Astrocyte (in vitro differentiated cells and primary cell): Measurements from ENCODE around the gene E2F2. TPM values are rescaled to one million over a fixed set of nuclear protein-coding genes. Genes with fewer than 3 reads are reported as not detected.

Experiments
- DNase-seq: peaks from one replicate; pipeline ENCODE4 v3.0.0-alpha.2; 2010; ENCODE audit warnings: low read depth
- FAIRE-seq: peaks from 2 replicates; lab custom pipeline; 2011; peaks lifted over from hg19 to GRCh38; lab: Jason Lieb, UNC
- H2AFZ ChIP-seq: 2 replicates; pipeline ENCODE4 v1.6.0; 2012; ENCODE audit warnings: low read depth, low read length, inconsistent platforms
- H3K27ac ChIP-seq: 2 replicates; pipeline ENCODE4 v1.5.1; 2011; ENCODE audit warnings: low read depth, low read length, inconsistent platforms
- H3K27me3 ChIP-seq: 2 replicates; pipeline ENCODE4 v1.6.0; 2011; ENCODE audit warnings: low read length, inconsistent platforms; ENCODE audit not compliant: insufficient read depth
- H3K36me3 ChIP-seq: 2 replicates; pipeline ENCODE4 v1.5.1; 2011; ENCODE audit warnings: low read length, inconsistent platforms; ENCODE audit not compliant: insufficient read depth
- H3K4me1 ChIP-seq: 2 replicates; pipeline ENCODE4 v1.5.1; 2011; ENCODE audit warnings: low read length, inconsistent platforms; ENCODE audit not compliant: insufficient read depth
- H3K4me2 ChIP-seq: 2 replicates; pipeline ENCODE4 v1.6.0; 2012; ENCODE audit warnings: low read length, inconsistent platforms
- H3K4me3 ChIP-seq: 2 replicates; pipeline ENCODE4 v1.5.1; 2011; ENCODE audit warnings: low read depth, mild to moderate bottlenecking, low read length, inconsistent platforms; ENCODE audit not compliant: insufficient read depth
- H3K79me2 ChIP-seq: 2 replicates; pipeline ENCODE4 v1.6.0; 2012; ENCODE audit warnings: mild to moderate bottlenecking, low read length, inconsistent platforms; ENCODE audit not compliant: insufficient read depth
- H3K9ac ChIP-seq: 2 replicates; pipeline ENCODE4 v1.6.0; 2012; ENCODE audit warnings: mild to moderate bottlenecking, low read length, inconsistent platforms
- H3K9me3 ChIP-seq: 2 replicates; pipeline ENCODE4 v1.5.1; 2012; ENCODE audit warnings: low read depth, mild to moderate bottlenecking, low read length, inconsistent platforms; ENCODE audit not compliant: insufficient read depth
- H4K20me1 ChIP-seq: 2 replicates; pipeline ENCODE4 v1.6.0; 2012; ENCODE audit warnings: low read length, inconsistent platforms; ENCODE audit not compliant: insufficient read depth
- H3K27ac Mint-ChIP-seq: one replicate; pipeline ENCODE4 v1.8.0; 2021; ENCODE audit warnings: mild to moderate bottlenecking, mixed read lengths; ENCODE audit not compliant: unreplicated experiment
- H3K27me3 Mint-ChIP-seq: one replicate; pipeline ENCODE4 v1.8.0; 2021; ENCODE audit warnings: low read depth, mixed read lengths; ENCODE audit not compliant: unreplicated experiment
- H3K36me3 Mint-ChIP-seq: one replicate; pipeline ENCODE4 v1.8.0; 2021; ENCODE audit warnings: low read depth, mixed read lengths; ENCODE audit not compliant: unreplicated experiment
- H3K4me1 Mint-ChIP-seq: one replicate; pipeline ENCODE4 v1.8.0; 2021; ENCODE audit warnings: low read depth, mixed read lengths; ENCODE audit not compliant: unreplicated experiment
- H3K4me3 Mint-ChIP-seq: one replicate; pipeline ENCODE4 v1.8.0; 2021; ENCODE audit warnings: mild to moderate bottlenecking, moderate library complexity, mixed read lengths; ENCODE audit not compliant: unreplicated experiment
- H3K9me3 Mint-ChIP-seq: one replicate; pipeline ENCODE4 v1.8.0; 2021; ENCODE audit warnings: mild to moderate bottlenecking, mixed read lengths; ENCODE audit not compliant: unreplicated experiment
- CTCF ChIP-seq: IDR thresholded peaks from 2 replicates; pipeline ENCODE4 v1.5.1; 2011; ENCODE audit warnings: low read depth, mild to moderate bottlenecking, inconsistent platforms, low read length, moderate library complexity; ENCODE audit not compliant: insufficient read depth
- EZH2 ChIP-seq: IDR thresholded peaks from 2 replicates; pipeline ENCODE4 v1.6.1; 2012; ENCODE audit warnings: mild to moderate bottlenecking, low read length, inconsistent platforms; ENCODE audit not compliant: insufficient read depth
- total RNA-seq: library from RNA; stranded (reverse); gene quantifications from 2 replicates; pipeline ENCODE4 v1.2.1, GENCODE V29; 2021

E2F2 gene
- total RNA-seq, 1 donor from 2014 or later = 0.11 TPM

GRCh38 chr1:23481904-23482303, 49.1 kb downstream of the E2F2 start:
- Mint-ChIP-seq H3K9me3 (no peaks in the 10 kb centered on the region), H3K27me3 (peaks cover 9% of the 10 kb centered on the region), H3K27ac (no peak overlapping the region), H3K36me3 (peaks cover 9% of the 10 kb centered on the region), H3K4me1 (peaks cover 11% of the 10 kb centered on the region), H3K4me3 (peak overlapping the region; percentile 64)
- Histone ChIP-seq H3K9ac (no peak overlapping the region), H3K9me3 (no peaks in the 10 kb centered on the region), H3K27me3 (no peaks in the 10 kb centered on the region), H3K4me1 (peaks cover 10% of the 10 kb centered on the region), H2AFZ (no peak overlapping the region), H3K27ac (no peak overlapping the region), H4K20me1 (peaks cover 29% of the 10 kb centered on the region), H3K36me3 (no peaks in the 10 kb centered on the region), H3K4me3 (no peak overlapping the region), H3K4me2 (no peak overlapping the region), H3K79me2 (peaks cover 10% of the 10 kb centered on the region)
- FAIRE-seq = no peak
- TF ChIP-seq CTCF (no peak), EZH2 (no peak)
- DNase-seq = no peak

GRCh38 chr1:23481026-23481597, 49.9 kb downstream of the E2F2 start:
- peaks cover 10% of the 10 kb centered on the region for H3K4me1 ChIP-seq
- H3K36me3 Mint-ChIP-seq = peaks cover 9% of the 10 kb centered on the region
- DNase-seq (no peak), FAIRE-seq (no peak)
- H2AFZ ChIP-seq = no peak overlapping the region
- H3K36me3 ChIP-seq = no peaks in the 10 kb centered on the region
- H3K27me3 Mint-ChIP-seq = peaks cover 6% of the 10 kb centered on the region
- H3K4me3 ChIP-seq = no peak overlapping the region
- no peak overlapping the region for H3K4me3 Mint-ChIP-seq
- no peaks in the 10 kb centered on the region for H3K9me3 ChIP-seq
- H3K4me2 ChIP-seq = no peak overlapping the region
- H3K9ac ChIP-seq = no peak overlapping the region
- H3K27ac ChIP-seq = no peak overlapping the region
- peaks cover 16% of the 10 kb centered on the region for H3K4me1 Mint-ChIP-seq
- peaks cover 10% of the 10 kb centered on the region for H3K79me2 ChIP-seq
- H3K27ac Mint-ChIP-seq = no peak overlapping the region
- H3K9me3 Mint-ChIP-seq = no peaks in the 10 kb centered on the region
- no peaks in the 10 kb centered on the region for H3K27me3 ChIP-seq
- H4K20me1 ChIP-seq = peaks cover 35% of the 10 kb centered on the region
- no peak for TF ChIP-seq EZH2
- no peak for TF ChIP-seq CTCF

GRCh38 chr1:23480187-23481025, 50.6 kb downstream of the E2F2 start:
- Mint-ChIP-seq H3K4me1 (peaks cover 21% of the 10 kb centered on the region), H3K27ac (no peak overlapping the region), H3K36me3 (peaks cover 9% of the 10 kb centered on the region), H3K27me3 (peaks cover 2% of the 10 kb centered on the region), H3K9me3 (no peaks in the 10 kb centered on the region), H3K4me3 (no peak overlapping the region)
- TF ChIP-seq CTCF = no peak
- no peak for TF ChIP-seq EZH2
- peaks cover 10% of the 10 kb centered on the region for H3K79me2 ChIP-seq
- H2AFZ ChIP-seq = no peak overlapping the region
- no peak for FAIRE-seq
- no peak overlapping the region for H3K27ac ChIP-seq
- DNase-seq = no peak
- H3K4me3 ChIP-seq = no peak overlapping the region
- no peaks in the 10 kb centered on the region for H3K27me3 ChIP-seq
- peaks cover 14% of the 10 kb centered on the region for H3K4me1 ChIP-seq
- no peaks in the 10 kb centered on the region for H3K36me3 ChIP-seq
- H3K9ac ChIP-seq = no peak overlapping the region
- peaks cover 41% of the 10 kb centered on the region for H4K20me1 ChIP-seq
- no peaks in the 10 kb centered on the region for H3K9me3 ChIP-seq
- H3K4me2 ChIP-seq = no peak overlapping the region
